Measurements from ENCODE around the gene TAF10.

GRCh38 chr11:6578134-6578533, 33.9 kb downstream of the TAF10 start:
- TF ChIP-seq EZH2 (IDR thresholded peaks at IDR 0.05) (no peak), POLR2AphosphoS5 (IDR thresholded peaks at IDR 0.05; ENCODE audit: borderline replicate concordance, low read depth, low read length) (no peak)
